Hepatic stellate cell (primary cell): Measurements from ENCODE around the gene KANSL1.

Source experiments
- DNase-seq: peaks from one replicate; pipeline ENCODE4 v3.0.0; 2011; ENCODE audit warnings: low spot score

KANSL1 gene

GRCh38 chr17:46080118-46081017, 112.9 kb downstream of the KANSL1 start:
- DNase-seq = no peak

- no peak for DNase-seq
Measured at GRCh38 chr17:46078675-46079074, 114.6 kb downstream of the KANSL1 start.

- no peak for DNase-seq
Measured at GRCh38 chr17:46074540-46074939, 118.7 kb downstream of the KANSL1 start.

GRCh38 chr17:46072998-46073397, 120.2 kb downstream of the KANSL1 start:
- DNase-seq = peak; percentile 37

GRCh38 chr17:46071796-46072195, 121.4 kb downstream of the KANSL1 start:
- no peak for DNase-seq

GRCh38 chr17:46064460-46064859, 128.8 kb downstream of the KANSL1 start:
- no peak for DNase-seq

GRCh38 chr17:46063241-46063640, 130.0 kb downstream of the KANSL1 start:
- DNase-seq = peak; percentile 67

- no peak for DNase-seq
Measured at GRCh38 chr17:46061435-46061834, 131.8 kb downstream of the KANSL1 start.

GRCh38 chr17:46060461-46060860, 132.8 kb downstream of the KANSL1 start:
- no peak for DNase-seq

- DNase-seq = no peak
Measured at GRCh38 chr17:46059486-46059885, 133.7 kb downstream of the KANSL1 start.

- no peak for DNase-seq
Measured at GRCh38 chr17:46057366-46057765, 135.9 kb downstream of the KANSL1 start.

GRCh38 chr17:46056800-46057304, 136.4 kb downstream of the KANSL1 start:
- no peak for DNase-seq

GRCh38 chr17:46053911-46054534, 139.2 kb downstream of the KANSL1 start:
- no peak for DNase-seq

GRCh38 chr17:46049656-46050055, 143.6 kb downstream of the KANSL1 start:
- DNase-seq = no peak

GRCh38 chr17:46047856-46048255, 145.4 kb downstream of the KANSL1 start:
- no peak for DNase-seq

- no peak for DNase-seq
Measured at GRCh38 chr17:46047398-46047797, 145.8 kb downstream of the KANSL1 start.

GRCh38 chr17:46046957-46047356, 146.3 kb downstream of the KANSL1 start:
- DNase-seq = no peak

GRCh38 chr17:46045639-46046038, 147.6 kb downstream of the KANSL1 start:
- DNase-seq = no peak

- no peak for DNase-seq
Measured at GRCh38 chr17:46044989-46045388, 148.2 kb downstream of the KANSL1 start.

GRCh38 chr17:46044286-46044928, 148.8 kb downstream of the KANSL1 start:
- peak; percentile 74 for DNase-seq

- no peak for DNase-seq
Measured at GRCh38 chr17:46043606-46044005, 149.6 kb downstream of the KANSL1 start.

GRCh38 chr17:46042925-46043324, 150.3 kb downstream of the KANSL1 start:
- DNase-seq = no peak

- DNase-seq = no peak
Measured at GRCh38 chr17:46042246-46042645, 151.0 kb downstream of the KANSL1 start.
